GM21786 (cell line): Measurements from ENCODE around the gene LILRA6.
"Not testable (repeated sequence)": the region's sequence is repeated elsewhere in the genome, so short reads cannot be mapped to it uniquely, and the experiment has no call there.

ENCODE experiments used
- ATAC-seq: cut with Tn5 transposase; IDR thresholded peaks from one replicate; pipeline ENCODE4 v1.9.1; 2021; ENCODE audit not compliant: unreplicated experiment

The LILRA6 gene

DNA sequence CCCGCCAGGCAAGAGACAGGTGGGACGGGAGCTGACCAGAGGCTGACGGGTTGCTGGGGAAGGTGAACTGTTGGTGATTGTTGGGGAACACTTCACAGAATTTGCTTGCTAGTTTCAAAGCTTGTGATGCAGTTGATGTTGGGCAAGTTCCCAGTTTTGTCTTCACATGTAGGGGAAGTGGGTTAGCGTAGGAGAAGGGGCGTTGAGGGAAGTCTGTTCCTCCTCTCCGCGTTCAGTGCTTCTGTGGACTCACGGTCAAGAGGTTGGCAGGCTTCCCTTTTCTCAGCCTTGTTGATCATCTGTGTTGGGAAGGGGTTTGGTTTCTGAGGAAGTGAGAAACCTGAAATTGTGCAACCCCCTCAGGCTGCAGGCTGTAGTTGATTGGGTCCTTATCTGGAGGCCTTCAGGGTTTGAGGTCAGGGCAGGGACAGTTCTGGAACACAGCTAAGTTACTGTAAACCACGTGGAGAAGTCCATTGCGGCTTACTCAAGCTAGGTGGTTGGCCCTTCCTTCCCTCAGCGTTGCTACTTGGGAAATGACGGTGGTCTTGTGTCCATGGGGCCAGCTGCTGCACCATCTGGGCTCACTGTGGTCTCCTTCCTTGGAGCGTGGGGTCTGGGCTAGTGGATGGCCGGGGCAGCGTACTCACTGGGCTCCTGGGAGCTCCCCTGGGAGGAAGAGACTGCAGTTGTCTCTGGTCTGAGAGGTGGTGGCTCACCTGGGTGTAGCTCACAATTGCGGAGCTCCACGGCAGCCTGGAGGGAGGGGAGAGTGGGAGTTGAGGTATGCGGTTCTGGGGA lies 34.4 kb downstream of the LILRA6 start:
- ATAC-seq = peak; percentile 42

- ATAC-seq = no peak
Observed at GRCh38 chr19:54207676-54207982, 35.0 kb downstream of the LILRA6 start.

DNA sequence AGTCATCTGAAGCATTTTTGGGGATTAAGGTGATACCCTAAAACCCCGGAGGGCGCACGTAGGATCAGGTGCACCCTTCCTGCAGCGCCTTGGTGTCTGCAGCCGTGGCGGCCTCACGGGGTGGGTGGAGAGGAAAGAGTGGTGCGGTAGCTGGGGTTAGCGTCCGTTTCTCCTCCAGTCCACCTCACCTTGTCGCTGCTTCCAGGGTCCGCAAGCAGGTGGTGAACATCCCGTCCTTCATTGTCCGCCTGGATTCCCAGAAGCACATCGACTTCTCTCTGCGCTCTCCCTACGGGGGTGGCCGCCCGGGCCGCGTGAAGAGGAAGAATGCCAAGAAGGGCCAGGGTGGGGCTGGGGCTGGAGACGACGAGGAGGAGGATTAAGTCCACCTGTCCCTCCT lies 35.4 kb downstream of the LILRA6 start:
- ATAC-seq = not testable (repeated sequence)

DNA sequence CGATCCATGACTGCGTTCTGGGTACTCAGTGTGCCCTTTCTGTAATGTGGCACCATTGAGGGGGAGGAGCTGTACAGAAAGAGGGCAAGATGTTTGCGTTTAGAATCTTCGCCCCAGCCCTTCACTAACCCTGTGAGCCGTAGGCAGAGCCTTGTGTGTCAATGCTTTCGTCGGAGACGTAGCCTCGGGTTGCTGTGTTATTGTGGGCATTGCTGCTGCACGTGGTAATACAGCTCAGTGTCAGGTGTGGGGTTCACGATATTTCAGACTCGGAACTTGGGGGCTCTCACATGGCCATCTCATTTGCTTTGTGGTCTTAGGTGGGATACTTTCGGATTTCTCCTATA lies 35.8 kb downstream of the LILRA6 start:
- no peak for ATAC-seq

DNA sequence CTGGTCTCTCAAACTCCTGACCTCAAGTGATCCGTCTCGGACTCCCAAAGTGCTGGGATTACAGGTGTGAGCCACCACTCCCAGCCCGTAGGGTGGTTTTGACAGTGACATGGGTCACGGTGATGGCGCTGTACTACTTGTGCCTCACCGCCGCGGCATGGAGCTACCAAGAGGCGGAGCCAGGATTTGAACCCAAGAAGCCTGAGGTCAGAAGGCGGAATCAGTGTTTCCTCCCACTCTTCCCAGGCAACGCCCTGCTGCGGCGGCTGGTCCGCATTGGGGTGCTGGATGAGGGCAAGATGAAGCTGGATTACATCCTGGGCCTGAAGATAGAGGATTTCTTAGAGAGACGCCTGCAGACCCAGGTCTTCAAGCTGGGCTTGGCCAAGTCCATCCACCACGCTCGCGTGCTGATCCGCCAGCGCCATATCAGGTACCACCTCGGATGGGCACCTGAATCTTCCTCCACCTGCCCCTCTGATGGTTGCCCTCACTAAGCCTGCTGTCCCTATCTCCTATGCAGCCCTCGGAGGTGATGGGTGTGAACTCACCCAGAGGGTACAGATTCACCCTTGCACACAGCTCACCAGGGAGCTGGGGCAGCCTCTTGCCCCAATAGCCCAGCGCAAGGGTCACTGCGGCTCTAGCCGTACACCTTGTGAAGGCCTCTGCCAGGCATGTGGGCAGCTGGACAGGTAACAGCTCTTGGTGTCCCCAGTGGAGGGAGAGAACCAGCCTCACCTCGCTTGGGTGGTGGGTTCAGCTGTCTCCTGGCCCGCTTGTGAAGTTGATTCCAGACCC lies 36.4 kb downstream of the LILRA6 start:
- no peak for ATAC-seq

GRCh38 chr19:54204767-54205468 lies 37.7 kb downstream of the LILRA6 start:
- no peak for ATAC-seq

GRCh38 chr19:54203151-54203611 lies 39.4 kb downstream of the LILRA6 start:
- ATAC-seq = no peak

GRCh38 chr19:54201980-54202379 lies 40.6 kb downstream of the LILRA6 start:
- no peak for ATAC-seq

DNA sequence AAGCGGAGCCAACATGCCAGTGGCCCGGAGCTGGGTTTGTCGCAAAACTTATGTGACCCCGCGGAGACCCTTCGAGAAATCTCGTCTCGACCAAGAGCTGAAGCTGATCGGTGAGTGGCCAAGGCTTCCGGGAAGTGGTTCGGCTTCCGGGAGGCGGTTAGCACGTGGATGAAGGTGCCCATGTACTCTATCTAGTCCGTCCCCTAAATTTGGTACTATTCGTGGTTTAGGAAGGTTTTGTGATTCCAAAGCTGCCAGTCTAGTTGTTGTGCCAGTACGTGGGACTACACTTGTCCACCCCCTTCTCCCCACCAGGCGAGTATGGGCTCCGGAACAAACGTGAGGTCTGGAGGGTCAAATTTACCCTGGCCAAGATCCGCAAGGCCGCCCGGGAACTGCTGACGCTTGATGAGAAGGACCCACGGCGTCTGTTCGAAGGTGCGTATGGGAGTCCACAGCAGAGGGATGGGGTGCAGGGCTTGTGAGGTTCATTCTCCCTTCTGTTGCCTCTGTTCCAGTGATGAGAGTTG lies 41.4 kb downstream of the LILRA6 start:
- ATAC-seq = no peak

DNA sequence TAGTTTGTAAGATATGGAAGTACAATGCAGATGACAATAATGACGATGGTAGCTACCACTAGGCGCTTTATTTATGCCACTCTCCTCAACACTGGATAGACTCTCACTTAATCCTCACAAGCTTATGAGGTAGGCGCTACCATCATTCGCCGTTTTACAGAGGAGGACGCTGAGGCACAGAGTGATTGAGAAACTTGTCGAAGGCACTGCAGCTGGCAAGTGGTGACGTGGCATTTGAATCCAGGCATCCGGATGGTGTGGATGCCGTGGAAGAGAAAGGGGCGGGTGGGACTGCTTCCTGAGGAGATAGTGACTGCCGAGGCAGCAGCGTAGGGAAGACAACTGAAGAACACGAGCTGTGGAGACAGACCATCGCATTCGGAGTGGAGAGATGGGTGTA lies 43.2 kb downstream of the LILRA6 start:
- no peak for ATAC-seq

- ATAC-seq = no peak
Observed at GRCh38 chr19:54197121-54197520, 45.5 kb downstream of the LILRA6 start.

- ATAC-seq = no peak
Observed at GRCh38 chr19:54196536-54196935, 46.1 kb downstream of the LILRA6 start.

DNA sequence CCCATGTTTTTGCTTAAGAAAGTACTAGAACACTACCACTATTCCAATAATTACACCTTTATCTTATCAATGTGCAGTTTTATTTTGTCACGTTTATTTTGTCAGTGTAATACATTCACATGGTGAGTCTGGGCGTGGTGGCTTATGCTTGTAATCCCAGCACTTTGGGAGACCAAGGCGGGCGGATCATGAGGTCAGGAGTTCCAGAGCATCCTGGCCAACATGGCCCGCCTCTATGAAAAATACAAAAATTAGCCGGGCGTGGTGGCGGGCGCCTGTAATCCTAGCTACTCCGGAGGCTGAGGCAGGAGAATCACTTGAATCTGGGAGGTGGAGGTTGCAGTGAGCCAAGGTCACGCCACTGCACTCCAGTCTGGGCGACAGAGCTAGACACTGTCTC lies 48.1 kb downstream of the LILRA6 start:
- ATAC-seq = not testable (repeated sequence)

DNA sequence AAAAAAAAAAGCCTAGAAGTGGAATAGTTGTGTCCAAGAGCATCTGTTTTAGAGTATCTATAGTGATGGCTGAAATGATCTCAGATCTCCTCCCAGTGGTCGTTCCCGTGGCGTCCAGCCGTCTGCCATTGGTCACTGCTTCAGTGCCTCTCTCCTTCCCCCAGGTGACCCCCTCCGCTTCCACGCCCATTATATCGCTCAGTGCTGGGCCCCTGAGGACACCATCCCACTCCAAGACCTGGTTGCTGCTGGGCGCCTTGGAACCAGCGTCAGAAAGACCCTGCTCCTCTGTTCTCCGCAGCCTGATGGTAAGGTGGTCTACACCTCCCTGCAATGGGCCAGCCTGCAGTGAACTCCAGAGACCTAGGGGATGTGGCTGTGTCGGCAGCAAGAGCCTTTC lies 49.6 kb downstream of the LILRA6 start:
- no peak for ATAC-seq

- no peak for ATAC-seq
Observed at GRCh38 chr19:54191811-54192453, 50.7 kb downstream of the LILRA6 start.

GRCh38 chr19:54191011-54191810 lies 51.4 kb downstream of the LILRA6 start, which contains the start of gene TSEN34:
Gene TSEN34, plus strand, starts transcription at chr19:54191308. Its CDS starts 57 bp downstream, at chr19:54191365.
- ATAC-seq = peak; percentile 14

DNA sequence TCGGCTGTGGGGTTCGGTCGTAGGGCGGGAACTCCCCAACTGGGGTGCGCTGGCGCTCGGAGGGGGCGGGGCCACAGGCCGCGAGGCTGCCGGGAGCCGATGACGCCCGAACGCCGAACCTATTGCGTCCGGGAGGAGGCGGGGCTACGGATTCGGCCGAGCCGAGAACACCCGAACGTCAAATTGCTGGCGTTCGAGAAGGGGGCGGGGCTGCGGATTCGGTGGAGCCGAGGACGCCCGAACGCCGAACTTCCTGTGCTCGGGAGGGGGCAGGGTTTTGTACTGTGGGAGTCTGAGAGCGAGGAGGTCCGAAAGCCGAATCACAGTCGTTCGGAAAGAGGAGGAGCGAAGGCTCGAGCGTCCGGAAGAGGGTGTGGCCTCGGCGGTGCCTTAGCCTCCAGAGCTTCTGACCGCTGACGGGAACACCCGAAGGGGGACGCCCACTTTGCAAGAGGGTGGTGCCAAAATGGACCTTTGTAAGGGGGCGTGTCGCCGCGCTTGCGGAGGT lies 52.0 kb downstream of the LILRA6 start:
- ATAC-seq = peak; percentile 43

DNA sequence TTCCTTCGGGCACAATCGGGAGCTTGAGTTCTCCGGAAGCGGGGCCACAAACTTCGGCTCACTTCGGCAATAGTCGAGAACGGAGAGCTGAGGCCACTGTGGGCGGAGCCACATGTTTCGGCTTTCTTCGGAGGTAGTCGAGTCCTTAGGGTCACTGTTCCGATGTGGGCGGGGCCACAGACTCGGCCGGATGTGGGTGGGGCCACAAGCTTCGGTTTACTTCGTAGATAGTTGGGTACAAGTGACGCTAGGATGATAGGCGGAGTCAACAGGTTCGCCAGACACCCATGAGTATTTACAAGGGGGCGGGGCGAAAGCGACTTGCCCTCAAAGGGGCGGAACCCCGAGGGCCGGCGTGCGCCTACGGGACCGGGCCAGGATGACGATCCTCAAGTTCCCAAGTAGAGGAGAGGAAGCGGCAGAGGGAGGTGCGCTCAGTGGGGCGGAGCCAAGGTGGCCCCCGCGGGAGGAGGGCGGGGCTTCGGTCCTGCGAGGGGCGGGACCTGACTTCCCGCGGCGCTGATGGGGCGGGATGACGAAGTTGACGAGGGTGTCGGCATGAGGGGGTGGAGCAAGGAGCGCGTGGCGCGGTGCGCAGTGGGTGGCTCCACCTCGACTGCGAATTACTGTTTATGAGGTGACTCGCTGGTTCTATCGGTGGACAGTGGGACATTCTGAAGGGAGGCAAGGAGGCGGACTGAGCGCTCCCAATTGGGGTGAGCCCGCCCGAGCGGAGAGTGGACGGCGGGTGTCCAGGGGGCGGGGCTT lies 52.7 kb downstream of the LILRA6 start:
- peak; percentile 45 for ATAC-seq

DNA sequence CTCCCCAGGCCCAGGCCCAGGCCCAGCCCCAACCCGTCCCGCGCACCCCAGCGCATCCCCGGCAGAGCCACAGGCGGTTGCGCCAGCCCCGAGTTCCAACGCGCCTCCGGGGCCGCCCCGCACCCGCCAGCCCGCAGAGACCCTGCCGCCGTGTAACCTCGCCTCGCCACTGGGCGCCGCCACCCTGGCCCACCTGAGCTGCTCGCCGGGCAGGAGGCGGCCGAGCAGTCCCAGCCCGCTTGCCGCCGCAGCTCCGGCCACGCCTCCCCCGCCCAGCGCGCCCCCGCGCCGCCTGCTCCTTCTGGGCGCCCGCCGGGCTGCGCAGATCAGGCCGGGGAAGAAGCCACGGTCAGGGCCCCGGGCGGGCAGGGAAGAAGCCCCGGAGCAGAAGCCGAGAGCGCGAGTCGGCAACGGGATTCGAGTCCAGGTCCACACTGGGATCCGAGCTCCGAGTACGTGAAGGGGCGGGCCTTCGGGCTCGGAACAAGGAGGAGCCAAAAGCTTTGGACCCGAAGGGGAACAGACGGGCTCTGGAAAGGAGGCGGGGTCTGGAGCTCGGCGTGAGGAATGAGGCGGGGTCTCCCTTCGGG lies 53.4 kb downstream of the LILRA6 start, which contains the start of gene MBOAT7:
TSS of gene MBOAT7 (minus strand) at position 436 of the 590 bp plus-strand sequence. CDS start 1,072 bp downstream, outside the sequence.
- peak; percentile 10 for ATAC-seq
